Stimulated activated CD8-positive, alpha-beta memory T cell treated with anti-CD3 and anti-CD28 coated beads, Interleukin-15, amount 100 ng/mL, for 4 hours (primary cell): ENCODE measurements around the gene DESI2.

Experiments used
- DNase-seq, 2 donors: peaks; one replicate each; pipeline ENCODE4 v3.0.0-alpha.2; 2020; ENCODE audit warnings: low read depth in 2 of 2

The DESI2 gene

DNA sequence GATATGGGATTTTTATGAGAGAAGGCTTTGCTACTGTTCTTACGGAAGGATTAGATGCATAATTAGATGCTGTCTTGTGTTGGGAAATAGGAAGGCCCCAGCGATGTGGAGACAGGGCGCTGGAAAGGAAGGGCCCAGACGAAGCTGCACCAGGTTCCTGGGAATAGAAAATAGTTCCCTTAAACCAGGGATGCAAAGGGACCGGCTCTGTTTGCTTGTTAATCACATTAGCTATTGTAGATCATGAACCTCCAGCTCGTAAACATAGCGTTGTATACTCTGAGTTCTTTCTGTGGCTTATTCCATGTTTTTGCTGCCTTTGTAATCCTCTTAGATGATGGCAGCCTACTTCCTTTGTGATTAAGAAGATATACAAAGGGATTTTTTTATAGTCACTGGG, 102.7 kb downstream of the DESI2 start:
- DNase-seq, result no peak

GRCh38 chr1:244757091-244757939, 104.4 kb downstream of the DESI2 start:
- DNase-seq, result no peak
